PC-9 (cell line): ENCODE measurements around the gene SULT2A1. TPM values are rescaled to one million over a fixed set of nuclear protein-coding genes. Genes with fewer than 3 reads are reported as not detected.

Experiments used
- BruUV-seq: library from RNA; stranded (reverse); fragments of 400-500 nt; replicated peaks from 2 replicates; lab custom pipeline; 2021; lab: Mats Ljungman, UMichigan
- CTCF ChIA-PET: fragments of 300-600 bp; sonication (Branson Sonifier 250); formaldehyde crosslinking; loops from one replicate; lab custom pipeline; 2022; ENCODE audit warnings: antibody characterized with exemption; lab: Charles Lee
- POLR2A ChIA-PET: fragments of 300-600 bp; sonication (Branson Sonifier 250); formaldehyde crosslinking; loops from one replicate; lab custom pipeline; 2022; ENCODE audit warnings: antibody characterized with exemption; ENCODE audit not compliant: unreplicated experiment; lab: Charles Lee
- DNase-seq, 2 experiments: peaks; one replicate each; pipeline versions ENCODE4 v3.0.0 to v3.0.0-alpha.2; 2015 to 2022; ENCODE audit warnings: mixed read lengths in 1 of 2
- H2AFZ ChIP-seq: fragments of 200-600 bp; sonication (generic); 2 replicates; pipeline ENCODE4 v1.8.1; 2017; ENCODE audit warnings: antibody characterized with exemption
- H3F3A ChIP-seq: fragments of 200-600 bp; sonication (generic); 2 replicates; pipeline ENCODE4 v1.8.1; 2017; ENCODE audit warnings: antibody characterized with exemption, mild to moderate bottlenecking, low read depth; ENCODE audit not compliant: insufficient read depth
- H3K27ac ChIP-seq: fragments of 200-600 bp; sonication (generic); 2 replicates; pipeline ENCODE4 v1.6.1; 2016; ENCODE audit warnings: mixed run types
- H3K27me3 ChIP-seq: fragments of 200-600 bp; sonication (generic); 2 replicates; pipeline ENCODE4 v1.6.1; 2016; ENCODE audit warnings: low read depth, mixed run types; ENCODE audit not compliant: insufficient read depth
- H3K36me3 ChIP-seq: fragments of 200-600 bp; sonication (generic); 2 replicates; pipeline ENCODE4 v1.6.1; 2016; ENCODE audit warnings: low read depth, mixed run types
- H3K4me1 ChIP-seq: fragments of 200-600 bp; sonication (generic); replicated peaks from 2 replicates; pipeline ENCODE4 v1.6.1; 2016; ENCODE audit warnings: mixed run types; ENCODE audit not compliant: insufficient read depth
- H3K4me2 ChIP-seq: fragments of 200-600 bp; sonication (generic); 2 replicates; pipeline ENCODE4 v1.6.1; 2017; ENCODE audit warnings: mixed run types
- H3K4me3 ChIP-seq: fragments of 200-600 bp; sonication (generic); 2 replicates; pipeline ENCODE4 v1.6.1; 2016; ENCODE audit warnings: mixed run types
- H3K79me2 ChIP-seq: fragments of 200-600 bp; sonication (generic); 2 replicates; pipeline ENCODE4 v1.6.1; 2017; ENCODE audit warnings: low read depth, mixed run types
- H3K9me2 ChIP-seq: fragments of 200-600 bp; sonication (generic); 2 replicates; pipeline ENCODE4 v1.8.1; 2017; ENCODE audit warnings: mild to moderate bottlenecking; ENCODE audit not compliant: insufficient read depth
- H3K9me3 ChIP-seq: fragments of 200-600 bp; sonication (generic); 2 replicates; pipeline ENCODE4 v1.8.1; 2016; ENCODE audit warnings: low read depth; ENCODE audit not compliant: insufficient read depth
- H4K20me1 ChIP-seq: fragments of 200-600 bp; sonication (generic); 2 replicates; pipeline ENCODE4 v1.8.1; 2017; ENCODE audit not compliant: insufficient read depth
- CTCF ChIP-seq: fragments of 200-600 bp; sonication (generic); conservative IDR thresholded peaks from 2 replicates; pipeline ENCODE4 v1.6.1; 2017; ENCODE audit warnings: mixed run types, antibody characterized with exemption, mild to moderate bottlenecking, moderate library complexity
- EZH2 ChIP-seq: fragments of 200-600 bp; sonication (generic); IDR thresholded peaks from 2 replicates; pipeline ENCODE4 v1.8.0; 2017; ENCODE audit warnings: antibody characterized with exemption, low read depth
- intact Hi-C: fragments of 100-400 bp; cut with micrococcal nuclease; formaldehyde crosslinking; loops from one replicate; pipeline ENCODE4 v1.10.0; 2022; ENCODE audit not compliant: unreplicated experiment
- total RNA-seq: library from RNA; stranded (reverse); gene quantifications from 2 replicates; pipeline ENCODE4 v1.2.3, GENCODE V29; 2021

The SULT2A1 gene
- total RNA-seq, 1 experiment from 2014 or later, result not detected

GRCh38 chr19:47826800-47827199 lies 59.3 kb downstream of the SULT2A1 start:
- Histone ChIP-seq H3K27me3 (peaks cover 64% of the 10 kb centered on the region), H3K4me1 (no peaks in the 10 kb centered on the region), H3K4me2 (no peak overlapping the region), H3K27ac (no peak overlapping the region), H3K79me2 (no peaks in the 10 kb centered on the region), H3K9me2 (no peaks in the 10 kb centered on the region), H4K20me1 (no peaks in the 10 kb centered on the region), H3F3A (no peaks in the 10 kb centered on the region), H3K9me3 (no peaks in the 10 kb centered on the region), H3K4me3 (no peak overlapping the region), H3K36me3 (no peaks in the 10 kb centered on the region), H2AFZ (no peak overlapping the region)
- TF ChIP-seq CTCF (no peak), EZH2 (no peak)
- CTCF ChIA-PET, result interaction anchor here (0.5 kb wide), 1 partner anchor 399 kb away, joined by 7 read pairs; no protein-coding TSS in a partner anchor
- no peak for DNase-seq
- POLR2A ChIA-PET, result interaction anchor here (0.6 to 0.7 kb wide), 2 partner anchors 73 to 600 kb away, joined by 3 to 7 read pairs; no protein-coding TSS in a partner anchor
- intact Hi-C loops, result no loop called here
- no TSS peak for BruUV-seq

GRCh38 chr19:47824396-47824795 lies 61.7 kb downstream of the SULT2A1 start:
- DNase-seq, result no peak
- no peaks in the 10 kb centered on the region for H3K9me3 ChIP-seq
- intact Hi-C loops, result no loop called here
- POLR2A ChIA-PET, result no interaction called here
- H3K36me3 ChIP-seq, result no peaks in the 10 kb centered on the region
- CTCF ChIA-PET, result no interaction called here
- BruUV-seq, result no TSS peak
- TF ChIP-seq CTCF (no peak), EZH2 (no peak)
- no peak overlapping the region for H3K4me2 ChIP-seq
- H3K4me1 ChIP-seq, result no peaks in the 10 kb centered on the region
- H3K27me3 ChIP-seq, result peaks cover 70% of the 10 kb centered on the region
- no peaks in the 10 kb centered on the region for H3F3A ChIP-seq
- no peaks in the 10 kb centered on the region for H3K79me2 ChIP-seq
- H3K4me3 ChIP-seq, result no peak overlapping the region
- H3K27ac ChIP-seq, result no peak overlapping the region
- no peak overlapping the region for H2AFZ ChIP-seq
- no peaks in the 10 kb centered on the region for H4K20me1 ChIP-seq
- no peaks in the 10 kb centered on the region for H3K9me2 ChIP-seq

GRCh38 chr19:47821460-47822020 lies 64.6 kb downstream of the SULT2A1 start, which contains the start of gene CRX:
CRX (plus strand) TSS chr19:47821937; CDS start chr19:47834444, 12,507 bp downstream.
- Histone ChIP-seq H3F3A (no peaks in the 10 kb centered on the region), H3K9me3 (no peaks in the 10 kb centered on the region), H3K36me3 (no peaks in the 10 kb centered on the region), H3K27ac (no peak within 1 kb of the TSS), H2AFZ (no peak within 1 kb of the TSS), H4K20me1 (no peaks in the 10 kb centered on the region), H3K4me2 (no peak within 1 kb of the TSS), H3K27me3 (peaks cover 81% of the 10 kb centered on the region), H3K4me3 (no peak within 1 kb of the TSS), H3K4me1 (no peaks in the 10 kb centered on the region), H3K79me2 (no peaks in the 10 kb centered on the region), H3K9me2 (no peaks in the 10 kb centered on the region)
- no peak for DNase-seq
- intact Hi-C loops, result no loop called here
- ChIA-PET POLR2A (no interaction called here), CTCF (no interaction called here)
- BruUV-seq, result no TSS peak
- TF ChIP-seq CTCF (no peak), EZH2 (no peak)

Other genes starting within 250 kb of the SULT2A1 start
- gene EHD2, start 172.9 kb downstream of the SULT2A1 start, total RNA-seq, result 25.6 and 36.6 TPM in 2 replicates
- gene NOP53, start 140.8 kb downstream of the SULT2A1 start, total RNA-seq, result 225 and 296 TPM in 2 replicates
- 186 TPM in 2 replicates for gene SELENOW, start 107.6 kb downstream of the SULT2A1 start, total RNA-seq
- gene TPRX1, start 81.8 kb downstream of the SULT2A1 start, total RNA-seq, result not detected in 2 replicates
- not detected in 2 replicates for gene CRX, start 64.4 kb downstream of the SULT2A1 start, total RNA-seq
- not detected in 2 replicates for gene TPRX2, start 27.1 kb downstream of the SULT2A1 start, total RNA-seq
- not detected in 2 replicates for gene BSPH1, start 105.9 kb upstream of the SULT2A1 start, total RNA-seq
- not detected in 2 replicates for gene ELSPBP1, start 108.3 kb upstream of the SULT2A1 start, total RNA-seq
- not detected in 2 replicates for gene CABP5, start 157.8 kb upstream of the SULT2A1 start, total RNA-seq
- 1.2 TPM in 1 of 2 replicates, not detected in the other for gene PLA2G4C, start 224.5 kb upstream of the SULT2A1 start, total RNA-seq